ENCODE data around the gene C17orf75. TPM values are rescaled to one million over a fixed set of nuclear protein-coding genes. Genes with fewer than 3 reads are reported as not detected.
A peak's percentile ranks its signal among the peaks of the same experiment; 100 is the strongest.

The C17orf75 gene
- total RNA-seq, 1 experiment from 2014 or later, result 21.1 TPM

GRCh38 chr17:32341141-32341856, 674 bp downstream of the C17orf75 start:
- Mint-ChIP-seq H3K4me1 (ENCODE audit: low read depth, unreplicated experiment) (peaks cover 32% of the 10 kb centered on the region), H3K4me3 (ENCODE audit: low read depth, unreplicated experiment) (peak overlapping the region; percentile 95), H3K36me3 (ENCODE audit: insufficient read depth, unreplicated experiment) (peaks cover 31% of the 10 kb centered on the region), H3K27ac (ENCODE audit: unreplicated experiment) (peak overlapping the region; percentile 89), H3K9me3 (ENCODE audit: low read depth, unreplicated experiment) (no peaks in the 10 kb centered on the region), H3K27me3 (ENCODE audit: unreplicated experiment) (no peaks in the 10 kb centered on the region)
- TSS peak; percentile 34 for BruUV-seq (replicated peaks)
- CTCF ChIA-PET, result interaction anchor here (0.7 to 0.9 kb wide), 2 partner anchors 103 to 126 kb away, joined by 3 read pairs; partner anchors contain the start of gene PSMD11
- intact Hi-C loops (cut with micrococcal nuclease; ENCODE audit: unreplicated experiment), result no loop called here
- peak; percentile 17 for DNase-seq
- TF ChIP-seq, protein P1, sequence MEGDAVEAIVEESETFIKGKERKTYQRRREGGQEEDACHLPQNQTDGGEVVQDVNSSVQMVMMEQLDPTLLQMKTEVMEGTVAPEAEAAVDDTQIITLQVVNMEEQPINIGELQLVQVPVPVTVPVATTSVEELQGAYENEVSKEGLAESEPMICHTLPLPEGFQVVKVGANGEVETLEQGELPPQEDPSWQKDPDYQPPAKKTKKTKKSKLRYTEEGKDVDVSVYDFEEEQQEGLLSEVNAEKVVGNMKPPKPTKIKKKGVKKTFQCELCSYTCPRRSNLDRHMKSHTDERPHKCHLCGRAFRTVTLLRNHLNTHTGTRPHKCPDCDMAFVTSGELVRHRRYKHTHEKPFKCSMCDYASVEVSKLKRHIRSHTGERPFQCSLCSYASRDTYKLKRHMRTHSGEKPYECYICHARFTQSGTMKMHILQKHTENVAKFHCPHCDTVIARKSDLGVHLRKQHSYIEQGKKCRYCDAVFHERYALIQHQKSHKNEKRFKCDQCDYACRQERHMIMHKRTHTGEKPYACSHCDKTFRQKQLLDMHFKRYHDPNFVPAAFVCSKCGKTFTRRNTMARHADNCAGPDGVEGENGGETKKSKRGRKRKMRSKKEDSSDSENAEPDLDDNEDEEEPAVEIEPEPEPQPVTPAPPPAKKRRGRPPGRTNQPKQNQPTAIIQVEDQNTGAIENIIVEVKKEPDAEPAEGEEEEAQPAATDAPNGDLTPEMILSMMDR (IDR thresholded peaks at IDR 0.05; ENCODE audit: unreplicated experiment), result peak; percentile 14

GRCh38 chr17:32335687-32336086, 6.3 kb downstream of the C17orf75 start:
- DNase-seq, result no peak
- no peaks in the 10 kb centered on the region for H3K27me3 Mint-ChIP-seq (ENCODE audit: unreplicated experiment)
- CTCF ChIA-PET, result no interaction called here
- no peaks in the 10 kb centered on the region for H3K9me3 Mint-ChIP-seq (ENCODE audit: low read depth, unreplicated experiment)
- H3K4me3 Mint-ChIP-seq (ENCODE audit: low read depth, unreplicated experiment), result no peak overlapping the region
- H3K36me3 Mint-ChIP-seq (ENCODE audit: insufficient read depth, unreplicated experiment), result peaks cover 15% of the 10 kb centered on the region
- BruUV-seq (replicated peaks), result no TSS peak
- H3K27ac Mint-ChIP-seq (ENCODE audit: unreplicated experiment), result no peak overlapping the region
- peaks cover 2% of the 10 kb centered on the region for H3K4me1 Mint-ChIP-seq (ENCODE audit: low read depth, unreplicated experiment)
- TF ChIP-seq, protein P1 (IDR thresholded peaks at IDR 0.05; ENCODE audit: unreplicated experiment), result no peak
- intact Hi-C loops (cut with micrococcal nuclease; ENCODE audit: unreplicated experiment), result no loop called here

DNA sequence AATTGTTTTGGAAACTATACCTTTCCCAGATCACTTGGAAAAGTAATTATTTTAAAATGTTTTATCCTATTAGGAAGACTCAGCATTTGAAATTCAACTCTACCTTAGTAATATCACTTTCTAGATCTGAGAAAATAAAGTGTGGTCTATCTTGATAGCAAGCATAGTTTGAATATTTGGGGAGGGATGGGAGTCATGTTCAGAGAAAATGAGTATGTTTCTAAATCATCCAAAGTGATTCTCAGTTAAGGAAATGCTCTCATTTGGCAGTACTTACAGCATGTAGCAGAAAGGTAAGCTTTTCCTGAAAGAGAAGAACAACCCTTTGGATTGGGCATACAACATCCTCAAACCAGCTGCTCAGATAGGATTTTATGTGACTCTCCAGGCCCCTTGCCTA, 6.9 kb downstream of the C17orf75 start:
- Mint-ChIP-seq H3K9me3 (ENCODE audit: low read depth, unreplicated experiment) (no peaks in the 10 kb centered on the region), H3K27me3 (ENCODE audit: unreplicated experiment) (no peaks in the 10 kb centered on the region), H3K4me1 (ENCODE audit: low read depth, unreplicated experiment) (no peaks in the 10 kb centered on the region), H3K36me3 (ENCODE audit: insufficient read depth, unreplicated experiment) (peaks cover 9% of the 10 kb centered on the region), H3K4me3 (ENCODE audit: low read depth, unreplicated experiment) (no peak overlapping the region), H3K27ac (ENCODE audit: unreplicated experiment) (no peak overlapping the region)
- DNase-seq, result no peak
- CTCF ChIA-PET, result no interaction called here
- intact Hi-C loops (cut with micrococcal nuclease; ENCODE audit: unreplicated experiment), result no loop called here
- BruUV-seq (replicated peaks), result no TSS peak
- TF ChIP-seq, protein P1 (IDR thresholded peaks at IDR 0.05; ENCODE audit: unreplicated experiment), result no peak

- Mint-ChIP-seq H3K4me1 (ENCODE audit: low read depth, unreplicated experiment) (no peaks in the 10 kb centered on the region), H3K27me3 (ENCODE audit: unreplicated experiment) (no peaks in the 10 kb centered on the region), H3K9me3 (ENCODE audit: low read depth, unreplicated experiment) (no peaks in the 10 kb centered on the region), H3K4me3 (ENCODE audit: low read depth, unreplicated experiment) (no peak overlapping the region), H3K27ac (ENCODE audit: unreplicated experiment) (no peak overlapping the region), H3K36me3 (ENCODE audit: insufficient read depth, unreplicated experiment) (peaks cover 6% of the 10 kb centered on the region)
- intact Hi-C loops (cut with micrococcal nuclease; ENCODE audit: unreplicated experiment), result no loop called here
- no peak for DNase-seq
- CTCF ChIA-PET, result no interaction called here
- no TSS peak for BruUV-seq (replicated peaks)
- TF ChIP-seq, protein P1 (IDR thresholded peaks at IDR 0.05; ENCODE audit: unreplicated experiment), result no peak
Observed at GRCh38 chr17:32333187-32333586, 8.8 kb downstream of the C17orf75 start.

Data from Calu3 (cell line).